Stomach (tissue), 4 donors: ENCODE data around the gene MYL9.

ENCODE experiments used
- EP300 ChIP-seq: sonication (generic); formaldehyde crosslinking; IDR thresholded peaks from one replicate; pipeline ENCODE4 v1.6.1; 2017; ENCODE audit warnings: antibody characterized with exemption
- POLR2A ChIP-seq, 4 donors: fragments of 450-650 bp; IDR thresholded peaks; one replicate each; pipeline ENCODE4 v1.6.1; 2016; ENCODE audit warnings: antibody characterized with exemption in 4 of 4, control low read depth in 2 of 4, mild to moderate bottlenecking in 1 of 4, moderate library complexity in 1 of 4
- POLR2AphosphoS5 ChIP-seq, 3 donors: sonication (generic); formaldehyde crosslinking; IDR thresholded peaks; one replicate each; pipeline ENCODE4 v1.6.1; 2016; ENCODE audit warnings: antibody characterized with exemption in 3 of 3
- TF ChIP-seq, protein P1 (sequence below), 7 experiments: fragments of 450-650 bp in 4 of 7; fragments of 200-600 bp in 3 of 7; sonication (generic) in 3 of 7; IDR thresholded peaks; one replicate each; pipeline ENCODE4 v1.5.1; 2016 to 2019; ENCODE audit warnings: antibody characterized with exemption in 7 of 7, control low read depth in 2 of 7, mild to moderate bottlenecking in 1 of 7

DNA sequence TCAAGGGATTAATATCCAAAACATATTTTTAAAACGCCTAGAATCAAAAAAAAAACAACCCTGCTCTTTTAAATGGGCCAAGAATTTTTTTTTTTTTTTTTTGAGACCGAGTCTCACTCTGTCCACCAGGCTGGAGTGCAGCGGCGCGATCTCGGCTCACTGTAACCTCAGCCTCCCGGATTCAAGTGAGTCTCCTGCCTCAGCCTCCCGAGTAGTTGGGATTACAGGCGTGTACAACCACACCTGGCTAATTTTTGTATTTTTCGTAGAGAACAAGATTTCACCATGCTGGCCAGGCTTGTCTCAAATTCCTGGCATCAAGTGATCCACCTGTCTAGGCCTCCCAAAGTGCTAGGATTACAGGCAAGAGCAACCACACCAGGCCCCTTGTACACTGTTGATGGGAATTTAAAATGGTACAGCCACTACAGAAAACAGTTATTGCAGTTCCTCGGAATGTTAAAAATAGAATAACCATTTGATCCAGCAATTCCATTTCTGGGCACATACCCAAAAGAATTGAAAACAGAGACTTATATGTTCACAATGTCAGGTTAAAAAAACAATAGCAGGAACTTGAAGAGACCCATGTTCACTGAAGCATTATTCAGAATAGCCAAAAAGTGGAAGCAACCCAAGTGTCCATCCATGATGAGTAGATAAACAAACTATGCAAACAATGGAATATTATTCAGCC, 3.1 kb upstream of the MYL9 start:
- TF ChIP-seq, protein P1, sequence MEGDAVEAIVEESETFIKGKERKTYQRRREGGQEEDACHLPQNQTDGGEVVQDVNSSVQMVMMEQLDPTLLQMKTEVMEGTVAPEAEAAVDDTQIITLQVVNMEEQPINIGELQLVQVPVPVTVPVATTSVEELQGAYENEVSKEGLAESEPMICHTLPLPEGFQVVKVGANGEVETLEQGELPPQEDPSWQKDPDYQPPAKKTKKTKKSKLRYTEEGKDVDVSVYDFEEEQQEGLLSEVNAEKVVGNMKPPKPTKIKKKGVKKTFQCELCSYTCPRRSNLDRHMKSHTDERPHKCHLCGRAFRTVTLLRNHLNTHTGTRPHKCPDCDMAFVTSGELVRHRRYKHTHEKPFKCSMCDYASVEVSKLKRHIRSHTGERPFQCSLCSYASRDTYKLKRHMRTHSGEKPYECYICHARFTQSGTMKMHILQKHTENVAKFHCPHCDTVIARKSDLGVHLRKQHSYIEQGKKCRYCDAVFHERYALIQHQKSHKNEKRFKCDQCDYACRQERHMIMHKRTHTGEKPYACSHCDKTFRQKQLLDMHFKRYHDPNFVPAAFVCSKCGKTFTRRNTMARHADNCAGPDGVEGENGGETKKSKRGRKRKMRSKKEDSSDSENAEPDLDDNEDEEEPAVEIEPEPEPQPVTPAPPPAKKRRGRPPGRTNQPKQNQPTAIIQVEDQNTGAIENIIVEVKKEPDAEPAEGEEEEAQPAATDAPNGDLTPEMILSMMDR (IDR thresholded peaks at IDR 0.05): no peak
- no peak for TF ChIP-seq EP300
- TF ChIP-seq POLR2A (IDR thresholded peaks at IDR 0.05): no peak
- TF ChIP-seq POLR2AphosphoS5 (IDR thresholded peaks at IDR 0.05): no peak
